GM23338 (cell line): Measurements from ENCODE around the gene AP1S2. TPM values are rescaled to one million over a fixed set of nuclear protein-coding genes. Genes with fewer than 3 reads are reported as not detected.
"Not testable (repeated sequence)": the region's sequence is repeated elsewhere in the genome, so short reads cannot be mapped to it uniquely, and the experiment has no call there.

Source experiments
- ATAC-seq: fragments of 200-7000 bp; cut with Tn5 transposase; 3 replicates; pipeline ENCODE4 v1.9.1; 2020
- DNase-seq: peaks from one replicate; pipeline ENCODE4 v3.0.0-alpha.2; 2015; ENCODE audit warnings: low spot score
- H2AFZ ChIP-seq: fragments of 200-600 bp; sonication (generic); 2 replicates; pipeline ENCODE4 v1.8.0; 2016; ENCODE audit warnings: antibody characterized with exemption, mild to moderate bottlenecking, moderate library complexity
- H3F3A ChIP-seq: fragments of 200-600 bp; sonication (generic); replicated peaks from 2 replicates; pipeline ENCODE4 v1.8.0; 2017; ENCODE audit warnings: antibody characterized with exemption, mixed run types, low read depth
- H3K27ac ChIP-seq: fragments of 200-600 bp; sonication (generic); 2 replicates; pipeline ENCODE4 v1.6.1; 2016; ENCODE audit warnings: low read depth
- H3K27me3 ChIP-seq: fragments of 200-600 bp; sonication (generic); 2 replicates; pipeline ENCODE4 v1.8.0; 2016; ENCODE audit warnings: mild to moderate bottlenecking, mixed run types, moderate library complexity; ENCODE audit not compliant: insufficient read depth
- H3K36me3 ChIP-seq: fragments of 200-600 bp; sonication (generic); 2 replicates; pipeline ENCODE4 v1.8.0; 2016; ENCODE audit warnings: mild to moderate bottlenecking; ENCODE audit not compliant: insufficient read depth
- H3K4me1 ChIP-seq: fragments of 200-600 bp; sonication (generic); 2 replicates; pipeline ENCODE4 v1.8.0; 2016; ENCODE audit warnings: mild to moderate bottlenecking, moderate library complexity; ENCODE audit not compliant: insufficient read depth
- H3K4me2 ChIP-seq: fragments of 200-600 bp; sonication (generic); 2 replicates; pipeline ENCODE4 v1.7.1; 2017; ENCODE audit warnings: mixed run types
- H3K4me3 ChIP-seq: fragments of 200-600 bp; sonication (generic); 2 replicates; pipeline ENCODE4 v1.6.1; 2016; ENCODE audit warnings: mixed run types
- H3K79me2 ChIP-seq: fragments of 200-600 bp; sonication (generic); replicated peaks from 2 replicates; pipeline ENCODE4 v1.8.0; 2017; ENCODE audit warnings: mild to moderate bottlenecking; ENCODE audit not compliant: insufficient read depth
- H3K9me2 ChIP-seq: fragments of 200-600 bp; sonication (generic); 2 replicates; pipeline ENCODE4 v1.8.0; 2017; ENCODE audit not compliant: insufficient read depth
- H4K20me1 ChIP-seq: fragments of 200-600 bp; sonication (generic); replicated peaks from 2 replicates; pipeline ENCODE4 v1.8.0; 2017; ENCODE audit warnings: mild to moderate bottlenecking; ENCODE audit not compliant: insufficient read depth
- H3K27ac Mint-ChIP-seq: 2 replicates; pipeline ENCODE4 v1.8.0; 2020; ENCODE audit warnings: inconsistent platforms, mild to moderate bottlenecking, moderate library complexity, mixed read lengths
- H3K27me3 Mint-ChIP-seq: 3 replicates; pipeline ENCODE4 v1.8.0; 2022; ENCODE audit warnings: low read depth, mild to moderate bottlenecking, moderate library complexity, mixed read lengths, inconsistent platforms; ENCODE audit not compliant: insufficient read depth, poor library complexity
- H3K36me3 Mint-ChIP-seq: 3 replicates; pipeline ENCODE4 v1.8.0; 2021; ENCODE audit warnings: low read depth, mild to moderate bottlenecking, inconsistent platforms, moderate library complexity, mixed read lengths
- H3K4me1 Mint-ChIP-seq: 3 replicates; pipeline ENCODE4 v1.8.0; 2020; ENCODE audit warnings: mild to moderate bottlenecking, inconsistent platforms, mixed read lengths
- H3K4me3 Mint-ChIP-seq: 3 replicates; pipeline ENCODE4 v1.8.0; 2021; ENCODE audit warnings: moderate library complexity, mild to moderate bottlenecking, inconsistent platforms, mixed read lengths
- H3K9me3 Mint-ChIP-seq: 3 replicates; pipeline ENCODE4 v1.8.0; 2020; ENCODE audit warnings: moderate library complexity, mild to moderate bottlenecking, inconsistent platforms, mixed read lengths
- CREB1 ChIP-seq: fragments of 250-450 bp; sonication (Bioruptor Pico); IDR thresholded peaks from 2 replicates; pipeline ENCODE4 v1.5.0; 2020; ENCODE audit warnings: low read depth, mild to moderate bottlenecking, moderate library complexity
- EZH2 ChIP-seq: fragments of 200-600 bp; sonication (generic); IDR thresholded peaks from one replicate; pipeline ENCODE4 v1.8.0; 2017; ENCODE audit warnings: antibody characterized with exemption, mild to moderate bottlenecking, low read depth; ENCODE audit not compliant: unreplicated experiment
- EZH2phosphoT487 ChIP-seq: fragments of 200-600 bp; sonication (generic); IDR thresholded peaks from one replicate; pipeline ENCODE4 v1.8.1; 2018; ENCODE audit warnings: antibody characterized with exemption; ENCODE audit not compliant: unreplicated experiment
- JUNB ChIP-seq: IDR thresholded peaks from one replicate; pipeline ENCODE4 v1.6.1; 2016; ENCODE audit warnings: antibody characterized with exemption; ENCODE audit not compliant: unreplicated experiment
- STAT1 ChIP-seq: IDR thresholded peaks from one replicate; pipeline ENCODE4 v1.6.1; 2016; ENCODE audit warnings: antibody characterized with exemption; ENCODE audit not compliant: unreplicated experiment
- ZNF114 ChIP-seq: fragments of 250-450 bp; sonication (Bioruptor Pico); IDR thresholded peaks from 2 replicates; pipeline ENCODE4 v1.5.0; 2020; ENCODE audit warnings: mild to moderate bottlenecking, moderate library complexity
- ZNF331 ChIP-seq: fragments of 250-450 bp; sonication (Bioruptor Pico); IDR thresholded peaks from 2 replicates; pipeline ENCODE4 v1.5.0; 2020; ENCODE audit warnings: low read depth, mild to moderate bottlenecking, moderate library complexity
- polyA plus RNA-seq: library from polyadenylated mRNA; unstranded; fragments of >200 nt; fragmentation: Nextera tagmentation; extraction: Ambion mirVana; gene quantifications from 2 replicates; pipeline ENCODE4 v1.2.1, GENCODE V29; 2016
- total RNA-seq: library from RNA; depleted of rRNA; stranded (reverse); fragments of >200 nt; shearing (Covaris generic); gene quantifications from 2 replicates; pipeline ENCODE4 v1.2.3, GENCODE V29; 2014
- TF ChIP-seq, protein P1 (sequence below): IDR thresholded peaks from one replicate; pipeline ENCODE4 v1.6.1; 2018; ENCODE audit warnings: antibody characterized with exemption; ENCODE audit not compliant: unreplicated experiment
- TF ChIP-seq, protein P2 (sequence below), 2 experiments: fragments of 200-600 bp in 1 of 2; sonication (generic) in 1 of 2; conservative IDR thresholded peaks; 2 replicates each; pipeline versions ENCODE4 v1.5.1 to v1.6.1; 2016 to 2017; ENCODE audit warnings: antibody characterized with exemption in 2 of 2, low read depth in 2 of 2, mild to moderate bottlenecking in 2 of 2, moderate library complexity in 1 of 2

AP1S2 gene
- total and polyA plus RNA-seq, 2 experiments from 2014 or later, result 160 to 251 TPM

DNA sequence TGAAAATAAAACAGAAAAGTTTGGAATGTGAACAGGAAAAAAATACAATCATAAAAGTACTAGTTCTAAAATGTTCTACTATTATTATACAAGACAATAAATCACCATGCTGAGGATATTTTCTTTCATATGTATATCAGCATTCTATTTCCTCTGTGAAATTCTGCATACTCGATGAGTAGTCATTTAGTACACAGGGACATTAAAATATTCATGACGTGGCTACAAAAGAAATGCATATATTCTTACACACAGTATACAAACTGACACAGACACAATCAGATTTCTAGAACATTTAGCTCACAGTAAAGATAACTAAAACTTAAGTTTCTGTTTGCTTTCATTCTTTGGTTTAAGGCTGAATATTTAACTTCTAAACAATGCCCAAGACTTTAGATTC, 23.3 kb downstream of the AP1S2 start:
- not testable (repeated sequence) for H3K36me3 ChIP-seq, H3K27ac Mint-ChIP-seq, H3K4me3 Mint-ChIP-seq, H2AFZ ChIP-seq, H3K27me3 Mint-ChIP-seq, ATAC-seq, H3K9me3 Mint-ChIP-seq, H4K20me1 ChIP-seq, H3K27ac ChIP-seq, H3K4me3 ChIP-seq, H3K27me3 ChIP-seq, H3K4me2 ChIP-seq, H3K9me2 ChIP-seq, DNase-seq, H3F3A ChIP-seq
- peaks cover 36% of the 10 kb centered on the region for H3K79me2 ChIP-seq
- Mint-ChIP-seq H3K4me1 (peaks cover 35% of the 10 kb centered on the region), H3K36me3 (peaks cover 22% of the 10 kb centered on the region; the same call in 2 of the 3 replicates)
- H3K4me1 ChIP-seq, result peaks cover 14% of the 10 kb centered on the region; the same call in 1 of the 2 replicates

- H3K27ac Mint-ChIP-seq, result no peak overlapping the region; the same call in 1 of the 2 replicates
- no peaks in the 10 kb centered on the region for H3K9me2 ChIP-seq
- H3K9me3 Mint-ChIP-seq, result no peaks in the 10 kb centered on the region
- peaks cover 2% of the 10 kb centered on the region for H3K27me3 Mint-ChIP-seq
- peaks cover 19% of the 10 kb centered on the region for H3K79me2 ChIP-seq
- ATAC-seq, result no peak
- 0 out of 2 replicates have a peak, but pooled peaks cover 6% of the 10 kb centered on the region for H4K20me1 ChIP-seq
- TF ChIP-seq, protein P1, sequence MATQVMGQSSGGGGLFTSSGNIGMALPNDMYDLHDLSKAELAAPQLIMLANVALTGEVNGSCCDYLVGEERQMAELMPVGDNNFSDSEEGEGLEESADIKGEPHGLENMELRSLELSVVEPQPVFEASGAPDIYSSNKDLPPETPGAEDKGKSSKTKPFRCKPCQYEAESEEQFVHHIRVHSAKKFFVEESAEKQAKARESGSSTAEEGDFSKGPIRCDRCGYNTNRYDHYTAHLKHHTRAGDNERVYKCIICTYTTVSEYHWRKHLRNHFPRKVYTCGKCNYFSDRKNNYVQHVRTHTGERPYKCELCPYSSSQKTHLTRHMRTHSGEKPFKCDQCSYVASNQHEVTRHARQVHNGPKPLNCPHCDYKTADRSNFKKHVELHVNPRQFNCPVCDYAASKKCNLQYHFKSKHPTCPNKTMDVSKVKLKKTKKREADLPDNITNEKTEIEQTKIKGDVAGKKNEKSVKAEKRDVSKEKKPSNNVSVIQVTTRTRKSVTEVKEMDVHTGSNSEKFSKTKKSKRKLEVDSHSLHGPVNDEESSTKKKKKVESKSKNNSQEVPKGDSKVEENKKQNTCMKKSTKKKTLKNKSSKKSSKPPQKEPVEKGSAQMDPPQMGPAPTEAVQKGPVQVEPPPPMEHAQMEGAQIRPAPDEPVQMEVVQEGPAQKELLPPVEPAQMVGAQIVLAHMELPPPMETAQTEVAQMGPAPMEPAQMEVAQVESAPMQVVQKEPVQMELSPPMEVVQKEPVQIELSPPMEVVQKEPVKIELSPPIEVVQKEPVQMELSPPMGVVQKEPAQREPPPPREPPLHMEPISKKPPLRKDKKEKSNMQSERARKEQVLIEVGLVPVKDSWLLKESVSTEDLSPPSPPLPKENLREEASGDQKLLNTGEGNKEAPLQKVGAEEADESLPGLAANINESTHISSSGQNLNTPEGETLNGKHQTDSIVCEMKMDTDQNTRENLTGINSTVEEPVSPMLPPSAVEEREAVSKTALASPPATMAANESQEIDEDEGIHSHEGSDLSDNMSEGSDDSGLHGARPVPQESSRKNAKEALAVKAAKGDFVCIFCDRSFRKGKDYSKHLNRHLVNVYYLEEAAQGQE, result no peak
- TF ChIP-seq JUNB (no peak), ZNF114 (CRISPR knock-in tag) (no peak)
- peaks cover 14% of the 10 kb centered on the region; the same call in 1 of the 2 replicates for H3K4me1 ChIP-seq
- no peak overlapping the region for H3K4me3 ChIP-seq
- 0 out of 2 replicates have a peak overlapping the region, but pooled peaks have one; percentile 63 for H3K27ac ChIP-seq
- H3K4me1 Mint-ChIP-seq, result peaks cover 27% of the 10 kb centered on the region
- H3K36me3 Mint-ChIP-seq, result peaks cover 17% of the 10 kb centered on the region; the same call in 2 of the 3 replicates
- H3K4me3 Mint-ChIP-seq, result no peak overlapping the region
- H3K27me3 ChIP-seq, result no peaks in the 10 kb centered on the region
- H3K4me2 ChIP-seq, result no peak overlapping the region
- H3F3A ChIP-seq, result no peaks in the 10 kb centered on the region
- H2AFZ ChIP-seq, result no peak overlapping the region
- H3K36me3 ChIP-seq, result no peaks in the 10 kb centered on the region
- DNase-seq, result no peak
Observed at GRCh38 chrX:15829217-15829616, 25.4 kb downstream of the AP1S2 start.

- peaks cover 35% of the 10 kb centered on the region for H3K36me3 Mint-ChIP-seq
- H2AFZ ChIP-seq, result no peak overlapping the region
- H3F3A ChIP-seq, result no peaks in the 10 kb centered on the region
- no peak overlapping the region for H3K27ac Mint-ChIP-seq
- ATAC-seq, result no peak
- peaks cover 15% of the 10 kb centered on the region for H3K4me1 Mint-ChIP-seq
- H3K27me3 Mint-ChIP-seq, result peaks cover 2% of the 10 kb centered on the region
- no peaks in the 10 kb centered on the region for H3K36me3 ChIP-seq
- H3K27ac ChIP-seq, result peak overlapping the region; percentile 78
- no peak overlapping the region for H3K4me3 Mint-ChIP-seq
- no peaks in the 10 kb centered on the region for H4K20me1 ChIP-seq
- no peaks in the 10 kb centered on the region for H3K27me3 ChIP-seq
- DNase-seq, result no peak
- 0 out of 2 replicates have a peak, but pooled peaks cover under 1% of the 10 kb centered on the region for H3K79me2 ChIP-seq
- no peaks in the 10 kb centered on the region for H3K4me1 ChIP-seq
- H3K4me3 ChIP-seq, result no peak overlapping the region
- no peaks in the 10 kb centered on the region for H3K9me3 Mint-ChIP-seq
- H3K4me2 ChIP-seq, result no peak overlapping the region
- H3K9me2 ChIP-seq, result no peaks in the 10 kb centered on the region
- TF ChIP-seq STAT1 (no peak), EZH2phosphoT487 (no peak), ZNF331 (CRISPR knock-in tag) (no peak), JUNB (no peak), EZH2 (no peak), CREB1 (no peak)
- TF ChIP-seq, protein P2, sequence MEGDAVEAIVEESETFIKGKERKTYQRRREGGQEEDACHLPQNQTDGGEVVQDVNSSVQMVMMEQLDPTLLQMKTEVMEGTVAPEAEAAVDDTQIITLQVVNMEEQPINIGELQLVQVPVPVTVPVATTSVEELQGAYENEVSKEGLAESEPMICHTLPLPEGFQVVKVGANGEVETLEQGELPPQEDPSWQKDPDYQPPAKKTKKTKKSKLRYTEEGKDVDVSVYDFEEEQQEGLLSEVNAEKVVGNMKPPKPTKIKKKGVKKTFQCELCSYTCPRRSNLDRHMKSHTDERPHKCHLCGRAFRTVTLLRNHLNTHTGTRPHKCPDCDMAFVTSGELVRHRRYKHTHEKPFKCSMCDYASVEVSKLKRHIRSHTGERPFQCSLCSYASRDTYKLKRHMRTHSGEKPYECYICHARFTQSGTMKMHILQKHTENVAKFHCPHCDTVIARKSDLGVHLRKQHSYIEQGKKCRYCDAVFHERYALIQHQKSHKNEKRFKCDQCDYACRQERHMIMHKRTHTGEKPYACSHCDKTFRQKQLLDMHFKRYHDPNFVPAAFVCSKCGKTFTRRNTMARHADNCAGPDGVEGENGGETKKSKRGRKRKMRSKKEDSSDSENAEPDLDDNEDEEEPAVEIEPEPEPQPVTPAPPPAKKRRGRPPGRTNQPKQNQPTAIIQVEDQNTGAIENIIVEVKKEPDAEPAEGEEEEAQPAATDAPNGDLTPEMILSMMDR (conservative IDR thresholded peaks at IDR 0.05; ENCODE audit: low read depth in 2 of 2), result no peak
Observed at GRCh38 chrX:15825936-15826335, 28.7 kb downstream of the AP1S2 start.
